ENCODE data around the gene SHC3.

The SHC3 gene

DNA sequence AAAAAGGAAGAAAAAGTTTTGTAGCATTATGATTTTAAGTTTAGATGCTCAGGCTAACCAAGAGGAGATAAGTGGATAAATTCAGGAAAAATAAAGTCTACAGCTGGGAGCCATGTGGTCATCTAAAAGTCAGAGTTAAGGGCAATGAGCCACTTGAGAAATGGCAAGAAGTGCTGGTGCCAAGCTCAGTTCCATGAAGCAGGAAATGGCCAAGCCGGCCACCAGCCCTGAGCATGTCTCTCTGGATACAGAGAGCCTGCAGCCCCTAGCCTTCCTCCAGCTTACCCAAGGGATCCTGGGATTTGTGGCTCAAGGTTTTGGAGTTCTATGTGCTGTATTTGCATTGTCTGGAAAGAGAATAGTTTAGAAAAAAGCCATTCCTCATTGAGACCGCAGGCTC, 199.6 kb downstream of the SHC3 start:
- Histone ChIP-seq H2AFZ (ENCODE audit: low read length, unreplicated experiment) (no peak overlapping the region), H3K27ac (ENCODE audit: low read depth, low read length) (no peak overlapping the region), H3K79me2 (ENCODE audit: control insufficient read depth, insufficient read depth, low read length, unreplicated experiment) (no peaks in the 10 kb centered on the region), H3K36me3 (ENCODE audit: insufficient read depth, low read length) (no peaks in the 10 kb centered on the region), H3K4me3 (ENCODE audit: low read depth, low read length) (no peak overlapping the region), H3K27me3 (ENCODE audit: insufficient read depth, low read length) (no peaks in the 10 kb centered on the region), H3K4me1 (ENCODE audit: control insufficient read depth, insufficient read depth, low read length, unreplicated experiment) (no peaks in the 10 kb centered on the region)

DNA sequence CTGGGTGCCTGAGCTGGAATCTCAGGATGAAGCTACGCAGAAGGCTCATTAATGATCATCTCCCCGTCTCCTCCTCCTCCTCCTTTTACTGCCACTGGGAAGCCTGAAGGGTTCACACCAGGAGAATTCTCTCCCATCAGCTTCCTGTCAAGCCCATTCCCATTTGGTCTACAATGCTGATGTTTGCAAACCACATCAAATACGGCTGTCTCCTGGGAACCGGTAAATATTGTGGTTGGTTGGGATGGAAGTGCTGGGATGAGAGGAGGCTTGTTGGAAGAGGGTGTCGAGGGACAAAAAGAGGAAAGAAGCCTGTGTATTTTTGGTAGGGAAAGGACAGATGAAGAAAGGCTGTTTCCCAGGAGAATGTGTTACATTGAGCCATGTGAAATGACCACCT, 200.6 kb downstream of the SHC3 start:
- H3K79me2 ChIP-seq (ENCODE audit: control insufficient read depth, insufficient read depth, low read length, unreplicated experiment) = no peaks in the 10 kb centered on the region
- H3K4me3 ChIP-seq (ENCODE audit: low read depth, low read length) = no peak overlapping the region
- H3K27me3 ChIP-seq (ENCODE audit: insufficient read depth, low read length) = no peaks in the 10 kb centered on the region
- H3K27ac ChIP-seq (ENCODE audit: low read depth, low read length) = no peak overlapping the region
- no peaks in the 10 kb centered on the region for H3K4me1 ChIP-seq (ENCODE audit: control insufficient read depth, insufficient read depth, low read length, unreplicated experiment)
- H2AFZ ChIP-seq (ENCODE audit: low read length, unreplicated experiment) = no peak overlapping the region
- no peaks in the 10 kb centered on the region for H3K36me3 ChIP-seq (ENCODE audit: insufficient read depth, low read length)

DNA sequence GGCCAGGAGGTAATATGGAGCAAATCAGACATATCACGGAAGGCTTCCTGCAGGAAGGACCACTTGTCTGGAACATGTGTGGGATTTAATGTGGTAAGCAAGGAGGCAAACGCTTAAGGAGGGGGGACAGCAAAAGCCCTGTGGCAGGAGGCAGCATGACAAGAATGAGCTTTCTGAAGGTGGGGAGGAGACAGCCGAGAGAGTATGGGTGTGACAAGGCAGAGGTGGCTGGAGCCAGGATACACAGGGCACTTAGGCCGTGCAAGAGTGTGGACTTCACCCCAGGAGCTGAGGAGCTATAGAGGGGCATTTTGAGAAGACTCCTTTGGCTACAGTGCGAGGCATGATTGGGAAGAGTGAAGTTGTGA, 201.7 kb downstream of the SHC3 start:
- H3K79me2 ChIP-seq (ENCODE audit: control insufficient read depth, insufficient read depth, low read length, unreplicated experiment) = no peaks in the 10 kb centered on the region
- no peaks in the 10 kb centered on the region for H3K4me1 ChIP-seq (ENCODE audit: control insufficient read depth, insufficient read depth, low read length, unreplicated experiment)
- no peak overlapping the region for H2AFZ ChIP-seq (ENCODE audit: low read length, unreplicated experiment)
- no peaks in the 10 kb centered on the region for H3K36me3 ChIP-seq (ENCODE audit: insufficient read depth, low read length)
- H3K4me3 ChIP-seq (ENCODE audit: low read depth, low read length) = no peak overlapping the region
- no peaks in the 10 kb centered on the region for H3K27me3 ChIP-seq (ENCODE audit: insufficient read depth, low read length)
- H3K27ac ChIP-seq (ENCODE audit: low read depth, low read length) = no peak overlapping the region

DNA sequence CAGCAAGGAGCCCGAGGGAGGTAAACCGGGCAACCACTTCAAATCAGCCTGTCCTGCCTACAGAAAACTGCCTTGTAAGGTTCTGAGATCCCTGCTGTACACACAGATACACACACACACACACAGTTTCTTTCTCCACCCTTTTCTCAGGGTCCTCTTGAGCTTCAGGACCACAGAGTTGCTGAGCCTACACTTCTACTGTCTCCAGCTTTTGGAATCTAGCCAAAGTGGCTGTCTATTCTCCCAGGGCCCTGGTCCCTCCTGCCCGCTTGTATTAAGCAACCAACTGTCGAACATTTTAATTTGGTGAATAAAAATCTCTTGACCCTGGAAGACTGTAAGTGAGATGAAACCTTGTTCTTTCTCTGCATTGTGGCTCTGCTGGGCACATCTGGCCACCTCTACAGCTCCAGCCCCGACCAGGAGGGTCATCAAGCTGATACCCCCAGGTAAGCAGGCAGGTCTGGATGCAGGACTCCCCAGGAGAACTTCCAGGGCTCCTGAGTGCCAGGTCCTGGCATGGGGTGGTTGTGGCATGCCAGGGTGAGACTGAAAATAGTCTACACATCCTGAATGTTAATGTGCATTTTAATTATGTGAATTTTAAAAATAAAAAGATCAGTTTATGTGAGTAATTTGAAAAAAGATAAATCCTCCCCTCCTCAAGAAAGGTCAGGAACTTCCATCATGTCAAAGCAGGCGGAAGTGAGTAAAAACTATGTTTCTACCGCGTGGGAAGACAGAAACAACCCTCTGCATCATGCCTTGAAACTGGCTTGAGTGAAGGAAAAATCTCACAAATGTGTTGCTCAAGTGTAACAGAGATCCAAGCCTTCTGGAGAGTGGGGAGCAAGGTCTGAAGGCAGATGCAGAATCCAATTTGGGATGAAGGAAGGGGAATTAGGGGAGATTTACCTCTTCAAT, 202.4 kb downstream of the SHC3 start:
- Histone ChIP-seq H3K36me3 (ENCODE audit: insufficient read depth, low read length) (no peaks in the 10 kb centered on the region), H3K4me3 (ENCODE audit: low read depth, low read length) (no peak overlapping the region), H3K27me3 (ENCODE audit: insufficient read depth, low read length) (no peaks in the 10 kb centered on the region), H3K79me2 (ENCODE audit: control insufficient read depth, insufficient read depth, low read length, unreplicated experiment) (no peaks in the 10 kb centered on the region), H2AFZ (ENCODE audit: low read length, unreplicated experiment) (no peak overlapping the region), H3K4me1 (ENCODE audit: control insufficient read depth, insufficient read depth, low read length, unreplicated experiment) (no peaks in the 10 kb centered on the region), H3K27ac (ENCODE audit: low read depth, low read length) (no peak overlapping the region)

DNA sequence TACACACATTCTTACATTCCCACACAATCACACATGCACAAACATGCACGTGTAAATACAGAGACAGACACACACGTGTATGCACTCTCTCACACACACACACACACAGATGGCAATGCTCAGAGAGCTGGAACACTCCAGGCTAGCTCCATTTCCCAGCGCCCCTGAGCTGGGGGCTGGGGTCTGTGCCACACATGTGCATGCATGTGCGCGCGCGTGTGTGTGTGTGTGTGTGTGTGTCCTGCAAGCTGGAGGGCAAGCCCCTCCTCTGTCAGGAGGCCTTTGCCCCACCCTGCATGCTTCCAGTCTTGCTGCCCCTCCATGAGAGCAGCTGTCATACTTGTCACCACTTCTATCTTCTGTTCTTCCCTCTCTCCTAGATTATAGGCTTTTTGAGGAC, 204.0 kb downstream of the SHC3 start:
- H3K27ac ChIP-seq (ENCODE audit: low read depth, low read length) = no peak overlapping the region
- H3K79me2 ChIP-seq (ENCODE audit: control insufficient read depth, insufficient read depth, low read length, unreplicated experiment) = no peaks in the 10 kb centered on the region
- no peaks in the 10 kb centered on the region for H3K27me3 ChIP-seq (ENCODE audit: insufficient read depth, low read length)
- no peak overlapping the region for H2AFZ ChIP-seq (ENCODE audit: low read length, unreplicated experiment)
- H3K4me1 ChIP-seq (ENCODE audit: control insufficient read depth, insufficient read depth, low read length, unreplicated experiment) = no peaks in the 10 kb centered on the region
- no peaks in the 10 kb centered on the region for H3K36me3 ChIP-seq (ENCODE audit: insufficient read depth, low read length)
- no peak overlapping the region for H3K4me3 ChIP-seq (ENCODE audit: low read depth, low read length)

DNA sequence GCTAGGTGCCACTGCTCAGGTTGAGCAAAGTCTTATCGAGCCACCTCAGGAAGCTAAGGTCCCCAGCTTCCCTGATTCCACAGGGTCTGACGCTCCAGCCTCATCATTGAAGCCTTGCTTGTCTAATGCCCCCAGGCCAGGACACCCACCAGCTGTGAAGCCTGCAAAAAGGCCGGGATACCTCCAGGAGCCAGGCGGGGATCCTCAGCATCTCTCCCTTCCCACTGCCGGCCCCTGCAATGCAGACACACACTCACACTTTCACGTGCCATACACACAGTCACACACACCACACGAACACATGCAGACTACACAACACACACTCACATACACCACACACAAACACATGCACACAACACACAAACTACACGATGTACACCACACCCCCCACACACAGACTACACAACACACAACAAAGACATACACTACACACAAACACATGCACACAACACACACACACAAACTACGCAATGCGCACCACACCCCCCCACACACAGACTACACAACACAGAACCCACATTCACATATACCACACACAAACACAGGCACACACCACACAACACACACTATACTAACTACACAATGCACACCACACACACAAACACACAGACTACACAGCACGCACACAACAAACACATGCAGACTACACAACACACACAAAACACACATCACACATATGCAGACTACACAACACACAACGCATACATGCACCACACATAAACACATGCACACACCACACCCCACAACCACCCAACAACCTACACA, 205.2 kb downstream of the SHC3 start:
- H3K36me3 ChIP-seq (ENCODE audit: insufficient read depth, low read length) = no peaks in the 10 kb centered on the region
- H3K27ac ChIP-seq (ENCODE audit: low read depth, low read length) = no peak overlapping the region
- H2AFZ ChIP-seq (ENCODE audit: low read length, unreplicated experiment) = no peak overlapping the region
- no peak overlapping the region for H3K4me3 ChIP-seq (ENCODE audit: low read depth, low read length)
- H3K79me2 ChIP-seq (ENCODE audit: control insufficient read depth, insufficient read depth, low read length, unreplicated experiment) = no peaks in the 10 kb centered on the region
- no peaks in the 10 kb centered on the region for H3K4me1 ChIP-seq (ENCODE audit: control insufficient read depth, insufficient read depth, low read length, unreplicated experiment)
- no peaks in the 10 kb centered on the region for H3K27me3 ChIP-seq (ENCODE audit: insufficient read depth, low read length)

DNA sequence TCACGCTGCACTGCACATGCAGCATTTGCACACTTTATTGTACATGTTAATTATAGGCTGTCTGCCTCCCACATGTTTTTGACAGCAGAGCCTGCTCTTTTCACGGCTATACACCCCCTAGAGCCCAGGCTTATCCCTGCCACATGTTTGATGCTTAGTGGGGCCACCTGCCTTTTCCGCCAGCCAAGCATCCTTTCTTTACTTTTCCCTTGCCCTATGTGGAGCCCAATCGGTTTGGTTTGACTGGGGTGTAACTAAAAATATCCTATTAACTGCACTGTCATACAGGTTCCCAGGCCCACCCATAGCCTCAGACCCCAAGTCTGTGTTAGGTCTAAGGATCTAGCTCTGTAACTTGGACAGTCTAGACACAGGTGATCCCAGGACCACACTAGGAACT, 206.2 kb downstream of the SHC3 start:
- Histone ChIP-seq H3K36me3 (ENCODE audit: insufficient read depth, low read length) (no peaks in the 10 kb centered on the region), H2AFZ (ENCODE audit: low read length, unreplicated experiment) (no peak overlapping the region), H3K27ac (ENCODE audit: low read depth, low read length) (no peak overlapping the region), H3K79me2 (ENCODE audit: control insufficient read depth, insufficient read depth, low read length, unreplicated experiment) (no peaks in the 10 kb centered on the region), H3K4me3 (ENCODE audit: low read depth, low read length) (no peak overlapping the region), H3K27me3 (ENCODE audit: insufficient read depth, low read length) (no peaks in the 10 kb centered on the region), H3K4me1 (ENCODE audit: control insufficient read depth, insufficient read depth, low read length, unreplicated experiment) (no peaks in the 10 kb centered on the region)

DNA sequence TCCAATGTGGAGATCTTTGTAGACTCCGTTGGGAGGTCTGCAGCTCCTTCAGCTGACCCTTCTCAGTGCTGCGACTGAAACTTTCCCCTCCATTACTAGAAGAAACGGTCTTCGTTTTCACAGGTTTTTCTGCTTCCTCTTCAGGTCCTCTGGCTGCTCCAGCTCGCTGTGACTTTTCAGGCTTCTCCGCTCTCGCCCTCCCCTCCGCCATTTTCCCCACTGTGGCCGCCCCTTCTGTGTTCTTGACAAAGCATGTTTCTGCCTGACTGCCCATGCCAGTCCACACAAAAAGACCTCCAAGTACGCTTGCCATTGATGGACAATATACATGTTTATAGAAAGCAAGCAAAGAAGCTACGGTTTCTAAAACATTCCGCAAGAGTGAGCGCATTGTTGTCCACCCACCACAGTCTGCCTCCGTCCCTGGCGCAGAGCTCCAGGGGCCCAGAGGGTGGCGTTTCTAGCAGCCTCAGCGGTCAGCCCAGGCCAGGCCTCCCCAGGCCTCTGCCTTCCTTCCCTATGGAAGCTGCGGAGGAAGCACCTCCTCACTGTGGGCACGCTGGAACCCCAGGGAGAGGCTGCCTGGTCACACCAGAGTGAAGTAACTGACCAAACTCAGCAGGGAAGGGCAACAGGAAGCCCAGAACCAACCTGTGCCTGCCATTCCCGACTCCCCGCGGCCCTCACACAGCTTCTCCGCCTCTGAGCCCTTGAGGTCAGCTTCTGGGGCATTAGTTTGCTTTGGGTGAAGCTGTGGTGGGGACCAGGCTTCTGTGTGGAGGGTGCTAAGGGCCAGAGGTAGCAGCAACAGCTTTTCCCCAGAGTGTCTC, 207.3 kb downstream of the SHC3 start:
- H3K27ac ChIP-seq (ENCODE audit: low read depth, low read length) = no peak overlapping the region
- no peaks in the 10 kb centered on the region for H3K36me3 ChIP-seq (ENCODE audit: insufficient read depth, low read length)
- H3K79me2 ChIP-seq (ENCODE audit: control insufficient read depth, insufficient read depth, low read length, unreplicated experiment) = no peaks in the 10 kb centered on the region
- H3K4me1 ChIP-seq (ENCODE audit: control insufficient read depth, insufficient read depth, low read length, unreplicated experiment) = no peaks in the 10 kb centered on the region
- no peak overlapping the region for H2AFZ ChIP-seq (ENCODE audit: low read length, unreplicated experiment)
- no peak overlapping the region for H3K4me3 ChIP-seq (ENCODE audit: low read depth, low read length)
- H3K27me3 ChIP-seq (ENCODE audit: insufficient read depth, low read length) = no peaks in the 10 kb centered on the region

DNA sequence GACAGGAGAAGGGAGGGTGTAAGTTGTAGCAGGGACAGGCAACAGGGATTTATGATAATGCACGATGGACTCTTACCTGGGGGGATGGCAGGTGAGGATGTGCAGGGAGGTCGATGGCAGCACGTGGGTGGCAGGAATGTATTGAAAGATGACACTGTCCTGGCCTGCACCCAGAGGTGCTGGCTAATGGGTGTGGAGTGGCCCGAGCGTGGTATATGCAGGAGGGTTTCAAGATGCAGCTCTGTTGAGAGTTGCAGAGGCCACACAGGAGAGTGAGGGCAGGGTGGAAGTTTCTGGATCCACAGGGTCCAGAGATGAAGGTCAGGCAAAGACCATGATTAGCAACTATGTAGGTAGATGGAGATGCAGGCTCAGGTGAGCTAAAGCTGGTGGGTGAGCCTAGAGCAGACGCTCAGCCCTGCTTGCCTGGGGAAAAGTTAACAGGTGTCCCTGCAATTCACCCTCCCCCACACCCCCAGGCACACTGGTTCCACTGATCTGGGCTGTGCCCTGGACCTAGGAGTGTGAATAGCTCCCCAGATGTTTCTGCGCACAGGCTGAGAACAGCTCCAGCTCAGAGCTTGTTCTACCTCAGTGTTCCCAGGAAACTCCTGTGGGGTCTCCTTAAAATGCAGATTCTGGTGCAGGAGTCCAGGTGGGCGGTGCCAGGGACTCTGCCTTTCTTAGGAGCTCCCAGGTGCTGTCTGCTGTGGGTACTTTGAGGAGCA, 208.8 kb downstream of the SHC3 start:
- Histone ChIP-seq H3K79me2 (ENCODE audit: control insufficient read depth, insufficient read depth, low read length, unreplicated experiment) (no peaks in the 10 kb centered on the region), H3K4me1 (ENCODE audit: control insufficient read depth, insufficient read depth, low read length, unreplicated experiment) (no peaks in the 10 kb centered on the region), H3K27me3 (ENCODE audit: insufficient read depth, low read length) (no peaks in the 10 kb centered on the region), H3K27ac (ENCODE audit: low read depth, low read length) (no peak overlapping the region), H2AFZ (ENCODE audit: low read length, unreplicated experiment) (no peak overlapping the region), H3K4me3 (ENCODE audit: low read depth, low read length) (no peak overlapping the region), H3K36me3 (ENCODE audit: insufficient read depth, low read length) (no peaks in the 10 kb centered on the region)

DNA sequence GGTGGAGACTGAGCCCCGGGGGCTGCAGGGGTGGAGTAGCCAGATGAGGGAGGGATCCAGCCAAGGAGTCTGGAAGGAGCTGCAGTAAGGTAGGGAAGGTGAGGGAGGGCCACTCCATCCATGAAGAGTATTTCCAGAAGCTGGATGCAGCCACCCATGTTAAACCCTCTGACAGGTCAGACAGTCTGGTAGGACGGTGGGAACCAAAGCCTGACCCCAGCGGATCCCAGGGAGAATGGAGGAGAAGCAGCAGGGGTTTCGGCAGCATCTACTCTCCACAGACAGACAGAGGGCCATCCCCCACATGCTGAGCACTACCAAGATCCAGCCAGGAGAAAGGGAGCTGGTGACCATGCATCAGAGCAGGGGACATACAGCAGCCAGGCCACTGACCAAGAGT, 209.8 kb downstream of the SHC3 start:
- H3K79me2 ChIP-seq (ENCODE audit: control insufficient read depth, insufficient read depth, low read length, unreplicated experiment) = no peaks in the 10 kb centered on the region
- H3K4me3 ChIP-seq (ENCODE audit: low read depth, low read length) = no peak overlapping the region
- no peak overlapping the region for H3K27ac ChIP-seq (ENCODE audit: low read depth, low read length)
- H3K4me1 ChIP-seq (ENCODE audit: control insufficient read depth, insufficient read depth, low read length, unreplicated experiment) = no peaks in the 10 kb centered on the region
- H2AFZ ChIP-seq (ENCODE audit: low read length, unreplicated experiment) = no peak overlapping the region
- H3K36me3 ChIP-seq (ENCODE audit: insufficient read depth, low read length) = no peaks in the 10 kb centered on the region
- H3K27me3 ChIP-seq (ENCODE audit: insufficient read depth, low read length) = no peaks in the 10 kb centered on the region
